Brain microvascular endothelial cell (primary cell): ENCODE results near the gene ADAMTSL1.

Source experiments
- DNase-seq: peaks from one replicate; pipeline ENCODE4 v3.0.0-alpha.2; 2020
- H3K27ac ChIP-seq: fragments of 250-450 bp; sonication (Bioruptor Pico); 2 replicates; pipeline ENCODE4 v1.5.1; 2020; ENCODE audit warnings: mild to moderate bottlenecking, moderate library complexity
- H3K27me3 ChIP-seq: fragments of 250-450 bp; sonication (Bioruptor Pico); replicated peaks from 2 replicates; pipeline ENCODE4 v1.5.1; 2020; ENCODE audit warnings: mild to moderate bottlenecking
- H3K36me3 ChIP-seq: fragments of 250-450 bp; sonication (Bioruptor Pico); replicated peaks from 2 replicates; pipeline ENCODE4 v1.5.1; 2020; ENCODE audit warnings: mild to moderate bottlenecking
- H3K4me3 ChIP-seq: 2 replicates; pipeline ENCODE4 v1.5.1; 2011; ENCODE audit warnings: low read depth, mild to moderate bottlenecking, control low read depth, low read length, moderate library complexity
- in situ Hi-C: cut with HindIII; loops from 2 replicates; pipeline ENCODE4 v1.10.0; 2017; ENCODE audit warnings: low sequenced_read_pairs, low pct_ligation_motif_present
- TF ChIP-seq, protein P1 (sequence below): IDR thresholded peaks from 2 replicates; pipeline ENCODE4 v1.5.1; 2011; ENCODE audit warnings: low read depth, mild to moderate bottlenecking, moderate library complexity, low read length, control low read depth, inconsistent platforms; ENCODE audit errors: missing control alignments

The ADAMTSL1 gene

DNA sequence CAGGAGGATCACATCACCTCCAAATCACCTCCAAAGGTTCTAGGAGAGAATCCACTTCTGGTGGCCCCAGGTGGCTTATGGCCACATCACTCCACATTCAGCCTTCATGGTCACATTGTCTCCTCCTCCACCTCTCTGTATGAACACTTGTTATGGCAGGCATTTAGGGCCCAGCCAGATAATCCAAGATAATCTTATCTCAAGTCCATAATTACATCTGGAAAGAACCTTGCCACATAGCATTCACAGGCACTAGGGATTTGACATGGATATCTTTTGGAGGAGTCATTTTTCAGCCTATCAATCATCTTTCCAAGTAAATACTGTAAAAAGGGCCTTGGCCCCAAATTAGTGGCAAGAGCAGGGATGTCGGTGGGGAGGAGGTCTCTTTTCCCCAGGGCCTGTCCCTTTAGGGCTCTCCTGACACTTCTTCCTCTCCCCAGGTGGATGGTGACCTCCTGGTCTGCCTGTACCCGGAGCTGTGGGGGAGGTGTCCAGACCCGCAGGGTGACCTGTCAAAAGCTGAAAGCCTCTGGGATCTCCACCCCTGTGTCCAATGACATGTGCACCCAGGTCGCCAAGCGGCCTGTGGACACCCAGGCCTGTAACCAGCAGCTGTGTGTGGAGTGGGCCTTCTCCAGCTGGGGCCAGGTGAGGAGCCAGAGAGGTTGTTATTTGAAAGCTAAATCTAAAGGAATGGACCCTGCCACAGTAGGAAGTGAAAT lies 418.2 kb downstream of the ADAMTSL1 start:
- peaks cover 6% of the 10 kb centered on the region for H3K36me3 ChIP-seq

DNA sequence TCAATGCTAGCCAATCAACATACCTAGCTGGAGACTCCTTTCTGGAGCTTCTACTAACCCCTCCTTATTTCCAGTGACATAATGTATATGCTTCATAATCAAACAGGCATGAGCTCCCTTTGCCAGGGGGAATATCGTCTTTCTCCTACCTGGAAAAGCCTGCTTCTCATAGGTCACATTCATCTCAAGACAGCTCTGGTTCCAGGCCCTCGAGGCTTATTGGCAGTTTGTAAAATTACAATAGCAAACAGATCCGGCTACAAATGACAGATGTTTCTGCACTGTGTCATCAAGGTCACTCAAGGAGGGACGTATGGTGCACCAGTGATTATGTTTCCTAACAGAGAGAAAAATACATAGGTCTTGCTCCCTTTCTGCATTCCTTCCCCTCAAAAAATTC lies 419.1 kb downstream of the ADAMTSL1 start:
- TF ChIP-seq, protein P1, sequence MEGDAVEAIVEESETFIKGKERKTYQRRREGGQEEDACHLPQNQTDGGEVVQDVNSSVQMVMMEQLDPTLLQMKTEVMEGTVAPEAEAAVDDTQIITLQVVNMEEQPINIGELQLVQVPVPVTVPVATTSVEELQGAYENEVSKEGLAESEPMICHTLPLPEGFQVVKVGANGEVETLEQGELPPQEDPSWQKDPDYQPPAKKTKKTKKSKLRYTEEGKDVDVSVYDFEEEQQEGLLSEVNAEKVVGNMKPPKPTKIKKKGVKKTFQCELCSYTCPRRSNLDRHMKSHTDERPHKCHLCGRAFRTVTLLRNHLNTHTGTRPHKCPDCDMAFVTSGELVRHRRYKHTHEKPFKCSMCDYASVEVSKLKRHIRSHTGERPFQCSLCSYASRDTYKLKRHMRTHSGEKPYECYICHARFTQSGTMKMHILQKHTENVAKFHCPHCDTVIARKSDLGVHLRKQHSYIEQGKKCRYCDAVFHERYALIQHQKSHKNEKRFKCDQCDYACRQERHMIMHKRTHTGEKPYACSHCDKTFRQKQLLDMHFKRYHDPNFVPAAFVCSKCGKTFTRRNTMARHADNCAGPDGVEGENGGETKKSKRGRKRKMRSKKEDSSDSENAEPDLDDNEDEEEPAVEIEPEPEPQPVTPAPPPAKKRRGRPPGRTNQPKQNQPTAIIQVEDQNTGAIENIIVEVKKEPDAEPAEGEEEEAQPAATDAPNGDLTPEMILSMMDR: no peak
- no peaks in the 10 kb centered on the region for H3K27me3 ChIP-seq
- H3K27ac ChIP-seq: no peak overlapping the region
- DNase-seq: no peak
- in situ Hi-C loops: no loop called here
- H3K36me3 ChIP-seq: peaks cover 6% of the 10 kb centered on the region
- no peak overlapping the region for H3K4me3 ChIP-seq

More for the DNA sequence above, 418.2 kb downstream of the ADAMTSL1 start:
- H3K27me3 ChIP-seq: no peaks in the 10 kb centered on the region
- DNase-seq: no peak
- no peak overlapping the region for H3K4me3 ChIP-seq
- in situ Hi-C loops: no loop called here
- H3K27ac ChIP-seq: no peak overlapping the region
- TF ChIP-seq, protein P1: no peak

DNA sequence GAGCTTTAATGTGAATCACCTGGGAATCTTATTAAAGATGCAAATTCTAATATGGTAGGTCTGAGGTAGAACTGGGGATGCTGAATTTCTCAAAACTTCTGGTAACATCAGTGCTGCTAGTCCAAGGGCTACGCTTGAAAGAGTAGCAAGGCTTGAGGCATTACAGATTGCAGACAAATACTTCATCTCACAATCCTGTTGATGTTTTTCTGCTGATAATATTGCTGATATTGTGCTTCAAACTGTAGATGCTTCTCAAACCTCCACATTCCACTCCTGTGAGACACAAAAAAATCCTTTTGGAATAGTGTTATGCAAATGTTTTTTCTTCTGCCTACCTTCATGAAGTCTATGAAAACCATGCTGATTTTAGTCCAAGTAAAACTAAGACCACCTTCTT lies 419.5 kb downstream of the ADAMTSL1 start:
- TF ChIP-seq, protein P1: no peak
- in situ Hi-C loops: no loop called here
- H3K27ac ChIP-seq: no peak overlapping the region
- no peak overlapping the region for H3K4me3 ChIP-seq
- peaks cover 6% of the 10 kb centered on the region for H3K36me3 ChIP-seq
- DNase-seq: no peak
- no peaks in the 10 kb centered on the region for H3K27me3 ChIP-seq

DNA sequence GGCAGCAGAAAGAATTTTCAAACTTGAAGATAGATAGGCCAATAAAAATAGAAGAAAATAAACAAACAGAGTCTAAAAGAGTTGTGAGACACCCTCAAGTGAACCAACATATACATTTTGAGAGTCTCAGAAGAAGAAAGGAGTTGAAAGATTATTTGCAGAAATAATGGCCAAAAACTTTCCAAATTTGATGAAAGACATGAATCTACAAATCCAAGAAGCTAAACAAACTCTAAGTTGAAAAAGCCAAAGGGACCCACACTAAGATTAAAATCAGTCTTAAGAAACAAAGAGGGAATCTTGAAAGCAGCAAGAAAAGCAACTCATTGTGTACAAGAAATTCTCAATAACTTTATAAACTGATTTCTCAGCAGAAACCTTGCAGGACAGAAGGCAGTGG lies 422.1 kb downstream of the ADAMTSL1 start:
- H3K27me3 ChIP-seq: no peaks in the 10 kb centered on the region
- H3K27ac ChIP-seq: no peak overlapping the region
- TF ChIP-seq, protein P1: no peak
- DNase-seq: no peak
- H3K4me3 ChIP-seq: no peak overlapping the region
- H3K36me3 ChIP-seq: no peaks in the 10 kb centered on the region
- in situ Hi-C loops: no loop called here

DNA sequence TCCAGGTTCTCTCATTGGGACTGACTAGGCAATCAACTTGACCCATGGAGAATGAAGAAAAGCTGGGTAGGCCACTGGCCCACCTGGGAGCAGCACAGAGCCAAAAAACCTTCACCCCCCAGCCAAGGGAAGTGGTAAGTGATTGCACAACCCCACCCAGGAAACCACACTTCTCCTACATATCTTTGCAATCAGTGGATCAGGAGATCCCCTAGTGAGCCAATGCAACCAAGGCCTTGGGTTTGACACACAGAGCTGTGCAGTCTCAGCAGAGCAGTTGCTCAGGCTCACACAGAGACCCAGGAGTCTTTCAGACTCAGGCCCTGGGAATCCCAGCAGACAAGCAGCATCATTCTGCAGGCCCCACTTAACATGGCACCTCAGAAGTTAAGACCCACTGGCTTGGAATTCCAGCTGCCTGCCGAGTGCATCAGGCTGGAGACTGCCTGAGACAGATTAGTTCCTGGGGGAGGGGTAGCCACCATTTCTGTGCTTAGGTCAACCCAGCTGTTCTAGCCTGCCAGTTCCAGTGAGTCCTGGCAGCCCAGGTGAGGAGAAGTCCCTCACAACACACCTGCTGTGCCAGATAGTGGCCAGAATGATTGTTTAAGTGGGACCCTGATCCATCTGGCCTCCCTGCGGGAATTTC lies 422.7 kb downstream of the ADAMTSL1 start:
- no peak overlapping the region for H3K27ac ChIP-seq
- H3K27me3 ChIP-seq: no peaks in the 10 kb centered on the region
- H3K4me3 ChIP-seq: no peak overlapping the region
- H3K36me3 ChIP-seq: no peaks in the 10 kb centered on the region
- in situ Hi-C loops: no loop called here
- TF ChIP-seq, protein P1: no peak
- peak; percentile 19 for DNase-seq
